ENCODE results near the gene IFNA21.
A peak's percentile ranks its signal among the peaks of the same experiment; 100 is the strongest.
"Not testable (repeated sequence)": the region's sequence is repeated elsewhere in the genome, so short reads cannot be mapped to it uniquely, and the experiment has no call there.

IFNA21 gene

DNA sequence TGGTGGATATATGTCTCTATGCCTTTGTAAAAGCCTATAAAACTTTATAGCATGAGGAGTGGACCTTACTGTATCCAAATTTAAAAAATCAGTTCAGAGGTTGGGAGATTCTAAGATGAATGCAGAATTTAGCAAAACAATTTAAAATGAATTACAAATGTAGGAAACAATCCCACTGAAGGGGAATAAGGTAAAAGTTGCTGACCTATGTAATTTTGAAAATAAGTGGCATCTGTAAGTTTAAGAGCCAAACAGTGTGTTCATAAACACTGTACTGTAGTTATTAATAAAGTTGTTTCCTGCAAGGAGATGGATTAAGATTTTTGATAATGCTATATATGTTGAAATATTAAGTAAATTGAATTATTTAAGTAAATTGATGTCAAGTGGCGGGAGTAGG is 29.4 kb downstream of the IFNA21 start:
- DNase-seq: no peak

DNA sequence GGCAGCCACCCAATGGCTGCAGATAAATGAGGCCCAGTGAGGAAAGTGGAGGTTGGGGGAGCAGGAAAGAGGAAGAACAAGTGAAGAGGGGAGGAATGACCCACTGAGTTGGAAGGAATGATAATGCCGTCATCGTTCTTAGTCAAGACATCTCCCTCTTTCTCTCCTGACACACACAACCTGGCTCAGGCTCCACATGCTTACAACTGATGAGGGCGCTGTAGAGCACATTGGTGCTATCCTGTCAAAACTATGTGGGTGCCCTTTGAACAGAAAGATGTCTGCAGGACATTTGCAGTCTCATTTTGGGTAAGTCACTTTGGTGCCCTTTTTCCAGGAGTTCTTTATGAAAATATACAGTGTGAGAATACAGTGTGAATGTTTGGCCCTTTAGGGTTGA is 30.7 kb downstream of the IFNA21 start:
- no peak for DNase-seq

DNA sequence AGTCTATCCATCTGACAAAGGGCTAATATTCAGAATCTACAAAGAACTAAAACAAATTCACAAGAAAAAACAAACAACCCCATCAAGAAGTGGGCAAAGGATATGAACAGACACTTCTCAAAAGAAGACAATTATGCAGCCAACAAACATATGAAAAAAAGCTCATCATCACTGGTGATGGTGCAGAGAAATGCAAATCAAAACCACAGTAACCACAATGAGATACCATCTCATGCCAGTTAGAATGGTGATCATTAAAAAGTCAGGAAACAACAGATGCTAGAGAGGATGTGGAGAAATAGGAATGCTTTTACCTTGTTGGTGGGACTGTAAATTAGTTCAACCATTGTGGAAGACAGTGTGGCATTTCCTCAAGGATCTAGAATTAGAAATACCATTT is 38.3 kb downstream of the IFNA21 start:
- DNase-seq: not testable (repeated sequence)

DNA sequence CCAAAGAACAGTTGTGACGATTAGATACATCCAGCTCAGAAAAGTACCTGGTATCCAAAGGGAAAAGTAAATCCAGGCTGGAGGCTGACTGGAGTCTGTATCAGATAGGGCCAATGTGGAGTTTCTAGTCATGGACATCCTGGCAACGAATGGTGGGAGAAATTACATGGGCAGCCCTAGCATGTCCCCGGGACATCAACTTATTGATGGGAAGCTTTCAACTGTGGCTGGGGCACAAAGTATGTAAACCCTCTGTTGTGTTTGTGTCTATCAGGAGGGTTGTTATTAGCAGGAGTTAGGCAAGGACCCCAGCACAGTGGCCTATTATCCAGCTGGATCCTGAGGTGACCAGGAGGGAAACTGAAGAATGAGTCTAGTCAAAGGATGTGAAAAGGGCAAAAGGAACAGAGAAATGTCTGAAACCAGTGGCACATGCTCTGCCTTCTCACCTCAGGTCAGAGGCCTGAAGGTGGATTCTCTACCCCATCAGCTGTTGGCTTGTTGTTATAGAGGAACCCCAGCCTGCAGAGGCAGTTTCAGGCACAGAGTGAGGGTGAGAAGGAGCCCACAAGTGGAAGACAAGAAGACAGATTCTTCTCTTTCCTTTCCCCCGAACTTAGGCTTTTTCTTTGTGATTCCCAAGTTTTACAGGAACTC is 44.7 kb downstream of the IFNA21 start:
- no peak for DNase-seq

DNA sequence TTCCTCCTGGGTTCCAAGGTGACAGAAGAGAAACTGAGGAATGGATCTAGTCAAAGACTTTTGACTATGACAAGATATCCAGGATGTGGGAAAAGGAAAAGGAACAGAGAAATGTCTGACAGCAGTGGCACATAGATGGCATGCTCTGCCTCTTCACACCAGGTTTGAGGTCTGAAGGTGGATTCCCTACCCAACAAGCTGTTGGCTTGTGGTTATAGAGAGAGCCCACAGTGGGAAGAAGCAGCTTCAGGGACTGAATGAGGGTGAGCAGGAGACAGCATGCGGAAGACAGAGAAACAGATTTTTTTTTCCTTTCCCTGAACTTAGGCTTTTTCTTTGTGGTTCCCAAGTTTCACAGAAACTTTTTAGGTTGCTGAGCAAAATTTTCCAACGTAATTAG is 45.4 kb downstream of the IFNA21 start:
- DNase-seq: no peak

DNA sequence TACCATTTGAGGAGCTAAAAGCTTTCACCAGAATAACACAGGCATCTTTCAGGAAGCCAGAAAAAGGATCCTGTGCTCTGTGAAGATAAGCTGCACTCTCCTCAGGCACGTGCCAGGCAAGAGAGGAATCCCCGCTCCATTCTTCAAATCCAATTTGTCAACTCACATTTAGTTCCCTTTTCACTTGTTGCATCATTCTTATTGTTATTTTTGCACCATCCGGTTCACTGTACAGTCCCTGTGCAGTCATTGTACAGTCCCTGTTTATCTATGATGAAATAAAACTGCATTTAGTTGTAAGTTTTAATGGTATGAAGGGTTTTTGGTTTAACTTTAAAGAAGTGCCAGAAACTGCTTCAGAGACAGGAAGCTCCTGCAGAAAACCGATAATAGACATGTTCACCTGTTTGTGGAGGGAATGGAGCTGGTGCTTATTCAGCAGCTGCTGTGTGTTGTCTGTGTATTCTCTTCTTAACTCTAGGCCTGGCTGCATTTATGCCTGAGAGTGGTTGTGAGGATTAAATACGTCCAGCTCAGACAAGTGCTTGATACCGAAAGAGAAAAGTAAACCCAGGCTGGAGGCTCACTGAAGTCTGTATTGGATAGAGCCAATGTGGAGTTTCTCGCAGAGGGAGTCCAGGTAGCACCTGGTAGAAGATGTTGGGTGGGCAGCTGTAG is 47.2 kb downstream of the IFNA21 start:
- DNase-seq: peak; percentile 84 to 91

Data from inflammatory macrophage treated with lipopolysaccharide for 1 hour (primary cell).